Left cardiac atrium (tissue), 4 donors: ENCODE measurements around the gene LRRC75A. TPM values are rescaled to one million over a fixed set of nuclear protein-coding genes. Genes with fewer than 3 reads are reported as not detected.
"Not testable (repeated sequence)": the region's sequence is repeated elsewhere in the genome, so short reads cannot be mapped to it uniquely, and the experiment has no call there.

Source experiments
- ATAC-seq, 2 donors: fragments of 200-7000 bp; cut with Tn5 transposase; one replicate each; pipeline ENCODE4 v1.9.1; 2020; ENCODE audit warnings: mild to moderate bottlenecking in 2 of 2, moderate library complexity in 2 of 2
- DNase-seq: peaks from one replicate; pipeline ENCODE4 v3.0.0-alpha.2; 2020
- intact Hi-C, 2 donors: fragments of 100-400 bp; cut with DNase I; formaldehyde crosslinking; loops; one replicate each; pipeline versions ENCODE4 v1.14.1 to v1.15.1; 2022 to 2023
- total RNA-seq, 2 donors: library from RNA; stranded (reverse); fragmentation: NEBNext Ultra II Directional; extraction: Animal tissue kit (Norgen Biotek cat#: 25700); gene quantifications; one replicate each; pipeline ENCODE4 v1.2.1, GENCODE V29; 2021
- donor health status: DM: no; HTN: yes; CAD: no.
- donor health status: DM: no; HTN: yes; CAD: no; lungs with severe emphysema.
- donor health status: DM: yes; HTN: yes; CAD: no.
- donor health status: Dilated cardiomyopathy.

LRRC75A gene
- total RNA-seq, 2 donors from 2014 or later = 0.60 to 0.91 TPM

DNA sequence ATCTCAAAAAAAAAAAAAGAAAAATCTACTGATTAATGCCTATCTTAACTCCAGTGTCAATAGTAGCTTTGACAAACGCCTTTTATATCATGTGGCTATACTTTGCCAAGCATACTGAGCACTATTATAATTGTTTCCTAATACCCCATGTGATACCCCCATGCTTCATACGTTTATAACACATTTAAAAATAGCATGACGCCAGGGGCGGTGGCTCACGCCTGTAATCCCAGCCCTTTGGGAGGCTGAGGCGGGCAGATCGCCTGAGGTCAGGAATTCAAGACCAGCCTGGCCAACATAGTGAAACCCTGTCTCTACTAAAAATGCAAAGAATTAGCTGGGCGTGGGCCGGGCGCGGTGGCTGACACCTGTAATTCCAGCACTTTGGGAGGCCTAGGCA lies 99.5 kb downstream of the LRRC75A start:
- ATAC-seq, intact Hi-C loops, DNase-seq: not testable (repeated sequence)

Other genes starting within 250 kb of the LRRC75A start
- gene CENPV, start 138.7 kb downstream of the LRRC75A start, total RNA-seq = 10 to 100 TPM; 14.4 to 19.8 TPM
- 1,000 to 10,000 TPM; 1,163 to 1,195 TPM for gene UBB, start 111.1 kb downstream of the LRRC75A start, total RNA-seq
- gene TRPV2, start 76.6 kb downstream of the LRRC75A start, total RNA-seq = 10 to 100 TPM; 14.3 to 21.1 TPM
- gene ZNF287, start 77.0 kb upstream of the LRRC75A start, total RNA-seq = 10 to 100 TPM in 1 of 2 donors, 1 to 10 TPM in 1; 6.7 to 12.0 TPM
- 1 to 10 TPM; 1.3 to 2.7 TPM for gene ZNF624, start 161.7 kb upstream of the LRRC75A start, total RNA-seq
- 1 to 10 TPM; 3.4 to 4.7 TPM for gene CCDC144A, start 198.0 kb upstream of the LRRC75A start, total RNA-seq